H1 (cell line): Measurements from ENCODE around the gene GLO1. TPM values are rescaled to one million over a fixed set of nuclear protein-coding genes. Genes with fewer than 3 reads are reported as not detected.

Experiments
- CTCF ChIA-PET: fragments of 300-600 bp; sonication (Branson Sonifier 250); formaldehyde crosslinking; loops from one replicate; lab custom pipeline; 2021; ENCODE audit not compliant: partially characterized antibody; lab: Charles Lee
- POLR2A ChIA-PET: fragments of 300-600 bp; sonication (Branson Sonifier 250); formaldehyde crosslinking; loops from one replicate; lab custom pipeline; 2021; ENCODE audit warnings: inconsistent platforms; ENCODE audit not compliant: partially characterized antibody; lab: Charles Lee
- DNase-seq, 2 experiments: peaks; one replicate each; pipeline versions ENCODE4 v3.0.0 to v3.0.0-alpha.2; 2010 to 2022; ENCODE audit warnings: low spot score in 2 of 2, low read depth in 1 of 2, mixed read lengths in 1 of 2
- FAIRE-seq: peaks from 2 replicates; lab custom pipeline; 2011; peaks lifted over from hg19 to GRCh38; lab: Jason Lieb, UNC
- H2AFZ ChIP-seq: 2 replicates; pipeline ENCODE4 v1.8.1; 2012; ENCODE audit warnings: low read length, inconsistent platforms
- H2AK5ac ChIP-seq: 2 replicates; pipeline ENCODE4 v1.6.1; 2013; ENCODE audit warnings: low read depth, low read length
- H2BK120ac ChIP-seq: replicated peaks from 2 replicates; pipeline ENCODE3; 2013; ENCODE audit warnings: low read depth, low read length, inconsistent platforms
- H2BK12ac ChIP-seq: 2 replicates; pipeline ENCODE4 v1.6.1; 2013; ENCODE audit warnings: low read depth, low read length
- H2BK15ac ChIP-seq: 2 replicates; pipeline ENCODE4 v1.6.1; 2013; ENCODE audit warnings: low read length
- H2BK20ac ChIP-seq: 2 replicates; pipeline ENCODE4 v1.6.1; 2013; ENCODE audit warnings: low read length
- H2BK5ac ChIP-seq: 2 replicates; pipeline ENCODE4 v1.6.1; 2013; ENCODE audit warnings: low read depth, low read length
- H3K14ac ChIP-seq: 2 replicates; pipeline ENCODE4 v1.6.1; 2013; ENCODE audit warnings: inconsistent platforms; ENCODE audit not compliant: insufficient read length
- H3K18ac ChIP-seq: 2 replicates; pipeline ENCODE4 v1.6.1; 2013; ENCODE audit warnings: low read length; ENCODE audit errors: extremely low read depth
- H3K23ac ChIP-seq: 2 replicates; pipeline ENCODE4 v1.6.1; 2013; ENCODE audit warnings: inconsistent platforms; ENCODE audit not compliant: insufficient read length
- H3K23me2 ChIP-seq: 2 replicates; pipeline ENCODE4 v1.6.1; 2013; ENCODE audit warnings: low read depth, low read length
- H3K27ac ChIP-seq: 2 replicates; pipeline ENCODE4 v1.6.1; 2011; ENCODE audit warnings: low read depth, low read length, inconsistent platforms
- H3K27me3 ChIP-seq, 4 experiments: replicated peaks in 1 of 4; 1 replicate in 1 of 4; 2 replicates in 3 of 4; pipeline versions ENCODE4 v1.6.1 to v1.8.1; 2011 to 2013; ENCODE audit warnings: low read length in 3 of 4, mild to moderate bottlenecking in 3 of 4, inconsistent platforms in 2 of 4, mixed read lengths in 2 of 4, moderate library complexity in 1 of 4; ENCODE audit not compliant: control insufficient read depth in 3 of 4, insufficient read depth in 3 of 4; ENCODE audit errors: extremely low read depth in 1 of 4
- H3K36me3 ChIP-seq, 4 experiments: 2 replicates each; pipeline versions ENCODE4 v1.6.1 to v1.8.1; 2011 to 2013; ENCODE audit warnings: mild to moderate bottlenecking in 4 of 4, low read length in 3 of 4, moderate library complexity in 2 of 4, control low read depth in 1 of 4, inconsistent platforms in 1 of 4; ENCODE audit not compliant: insufficient read depth in 4 of 4, control insufficient read depth in 2 of 4
- H3K4ac ChIP-seq: replicated peaks from 2 replicates; pipeline ENCODE3; 2013; ENCODE audit warnings: low read length, low read depth, mixed read lengths, inconsistent platforms; ENCODE audit not compliant: insufficient read length
- H3K4me1 ChIP-seq, 4 experiments: replicated peaks in 1 of 4; 1 replicate in 1 of 4; 2 replicates in 3 of 4; pipeline versions ENCODE4 v1.6.1 to v1.8.1; 2011 to 2013; ENCODE audit warnings: low read length in 3 of 4, inconsistent platforms in 2 of 4, mixed read lengths in 1 of 4; ENCODE audit not compliant: insufficient read depth in 4 of 4, control insufficient read depth in 3 of 4
- H3K4me2 ChIP-seq, 2 experiments: 2 replicates each; pipeline versions ENCODE4 v1.6.1 to v1.8.1; 2011 to 2013; ENCODE audit warnings: low read depth in 2 of 2, low read length in 2 of 2, control low read depth in 1 of 2, inconsistent platforms in 1 of 2, mild to moderate bottlenecking in 1 of 2; ENCODE audit not compliant: insufficient read depth in 1 of 2
- H3K4me3 ChIP-seq, 4 experiments: fragments of 200-600, 300-600 bp in 1 of 4; sonication (generic), shearing (Covaris generic), sonication (Bioruptor Twin) in 1 of 4; 2 replicates each; pipeline versions ENCODE4 v1.5.1 to v1.8.1; 2011 to 2016; ENCODE audit warnings: low read length in 4 of 4, low read depth in 3 of 4, control low read depth in 2 of 4, inconsistent platforms in 2 of 4, mild to moderate bottlenecking in 2 of 4, mixed read lengths in 1 of 4, moderate library complexity in 1 of 4; ENCODE audit not compliant: insufficient read depth in 2 of 4; ENCODE audit errors: extremely low read depth in 1 of 4
- H3K56ac ChIP-seq: replicated peaks from 2 replicates; pipeline ENCODE3; 2013; ENCODE audit warnings: low read depth, mild to moderate bottlenecking, mixed read lengths, low read length, inconsistent platforms; ENCODE audit not compliant: insufficient read length
- H3K79me1 ChIP-seq: 2 replicates; pipeline ENCODE4 v1.6.1; 2013; ENCODE audit warnings: low read depth, low read length, control low read depth
- H3K79me2 ChIP-seq, 2 experiments: 2 replicates each; pipeline versions ENCODE4 v1.6.1 to v1.8.1; 2012 to 2013; ENCODE audit warnings: low read length in 2 of 2, mild to moderate bottlenecking in 2 of 2, inconsistent platforms in 1 of 2; ENCODE audit not compliant: insufficient read depth in 2 of 2, control insufficient read depth in 1 of 2
- H3K9ac ChIP-seq, 4 experiments: replicated peaks in 1 of 4; 1 replicate in 1 of 4; 2 replicates in 3 of 4; pipeline versions ENCODE4 v1.6.1 to v1.8.1; 2011 to 2013; ENCODE audit warnings: low read depth in 3 of 4, low read length in 3 of 4, control low read depth in 2 of 4, mild to moderate bottlenecking in 2 of 4, moderate library complexity in 2 of 4, inconsistent platforms in 1 of 4; ENCODE audit errors: extremely low read depth in 1 of 4
- H3K9me3 ChIP-seq, 2 experiments: 2 replicates each; pipeline versions ENCODE4 v1.6.1 to v1.8.1; 2012 to 2013; ENCODE audit warnings: mild to moderate bottlenecking in 2 of 2, moderate library complexity in 2 of 2, control low read depth in 1 of 2, inconsistent platforms in 1 of 2, low read depth in 1 of 2, low read length in 1 of 2, mixed read lengths in 1 of 2; ENCODE audit not compliant: insufficient read depth in 2 of 2
- H4K20me1 ChIP-seq, 2 experiments: replicated peaks in 1 of 2; 2 replicates each; pipeline versions ENCODE3 to v1.8.1; 2011 to 2013; ENCODE audit warnings: inconsistent platforms in 2 of 2, low read length in 2 of 2, mild to moderate bottlenecking in 1 of 2; ENCODE audit not compliant: insufficient read depth in 2 of 2, control insufficient read depth in 1 of 2
- H4K5ac ChIP-seq: 2 replicates; pipeline ENCODE4 v1.6.1; 2013; ENCODE audit warnings: low read length, low read depth, mixed read lengths, inconsistent platforms; ENCODE audit not compliant: insufficient read length
- H4K8ac ChIP-seq: 2 replicates; pipeline ENCODE4 v1.8.0; 2013; ENCODE audit warnings: mild to moderate bottlenecking, moderate library complexity, low read length, inconsistent platforms; ENCODE audit not compliant: insufficient read depth; ENCODE audit errors: extremely low read depth
- H4K91ac ChIP-seq: replicated peaks from 2 replicates; pipeline ENCODE3; 2013; ENCODE audit warnings: low read length, mixed read lengths, inconsistent platforms; ENCODE audit not compliant: insufficient read length
- BRCA1 ChIP-seq: IDR thresholded peaks from 2 replicates; pipeline ENCODE4 v1.6.1; 2012; ENCODE audit warnings: low read depth, low read length, improper control_type of control experiment
- CHD2 ChIP-seq: IDR thresholded peaks from 2 replicates; pipeline ENCODE4 v1.6.1; 2012; ENCODE audit warnings: low read length, improper control_type of control experiment
- CREB1 ChIP-seq: IDR thresholded peaks from 2 replicates; pipeline ENCODE4 v1.6.1; 2012; ENCODE audit warnings: inconsistent platforms
- CTBP2 ChIP-seq: IDR thresholded peaks from 2 replicates; pipeline ENCODE4 v1.7.0; 2011; ENCODE audit warnings: borderline replicate concordance, mild to moderate bottlenecking, moderate library complexity, mixed read lengths, low read length; ENCODE audit not compliant: insufficient read depth, insufficient read length
- EGR1 ChIP-seq: IDR thresholded peaks from 2 replicates; pipeline ENCODE4 v1.6.1; 2011; ENCODE audit warnings: low read depth, low read length, borderline replicate concordance
- JUN ChIP-seq: IDR thresholded peaks from 2 replicates; pipeline ENCODE4 v1.6.1; 2011; ENCODE audit warnings: low read depth, mild to moderate bottlenecking, improper control_type of control experiment, low read length
- POLR2AphosphoS5 ChIP-seq: IDR thresholded peaks from 2 replicates; pipeline ENCODE4 v1.6.1; 2011; ENCODE audit warnings: low read depth, low read length
- RAD21 ChIP-seq, 2 experiments: IDR thresholded peaks in 1 of 2; conservative IDR thresholded peaks in 1 of 2; 2 replicates each; pipeline ENCODE4 v1.6.1; 2011; ENCODE audit warnings: low read depth in 2 of 2, low read length in 2 of 2, improper control_type of control experiment in 1 of 2, inconsistent platforms in 1 of 2, mild to moderate bottlenecking in 1 of 2, moderate library complexity in 1 of 2
- RXRA ChIP-seq: IDR thresholded peaks from 2 replicates; pipeline ENCODE4 v1.6.1; 2011; ENCODE audit warnings: low read depth, mild to moderate bottlenecking, low read length, moderate library complexity; ENCODE audit not compliant: insufficient read depth
- SAP30 ChIP-seq: fragments of 300-600 bp; sonication (generic); IDR thresholded peaks from 2 replicates; pipeline ENCODE4 v1.7.1; 2012; ENCODE audit warnings: low read length, moderate library complexity, mild to moderate bottlenecking, inconsistent platforms; ENCODE audit not compliant: insufficient read depth, insufficient replicate concordance
- SIN3A ChIP-seq, 2 experiments: IDR thresholded peaks in 1 of 2; conservative IDR thresholded peaks in 1 of 2; 2 replicates each; pipeline ENCODE4 v1.6.1; 2011 to 2012; ENCODE audit warnings: low read length in 2 of 2, improper control_type of control experiment in 1 of 2, low read depth in 1 of 2, mild to moderate bottlenecking in 1 of 2
- SP4 ChIP-seq: IDR thresholded peaks from 2 replicates; pipeline ENCODE4 v1.6.1; 2012; ENCODE audit warnings: low read length, inconsistent platforms
- TAF1 ChIP-seq: IDR thresholded peaks from 2 replicates; pipeline ENCODE4 v1.6.1; 2011; ENCODE audit warnings: mild to moderate bottlenecking, low read depth, low read length
- TBP ChIP-seq: IDR thresholded peaks from 2 replicates; pipeline ENCODE4 v1.6.1; 2011; ENCODE audit warnings: low read depth, low read length, improper control_type of control experiment
- TCF12 ChIP-seq: IDR thresholded peaks from 2 replicates; pipeline ENCODE4 v1.6.1; 2011; ENCODE audit warnings: low read depth, mild to moderate bottlenecking, low read length
- WGBS, 2 experiments: shearing (Covaris generic) in 1 of 2; methylation state at CpG; one replicate each; pipeline versions ENCODE4 v1.1.6 to v1.1.7; 2013 to 2015; ENCODE audit warnings: low lambda C conversion rate in 2 of 2, mixed read lengths in 2 of 2, inconsistent platforms in 1 of 2, low coverage in 1 of 2, missing lambda C conversion rate in 1 of 2; ENCODE audit not compliant: insufficient replicate concordance in 2 of 2, insufficient coverage in 1 of 2, insufficient read length in 1 of 2; ENCODE audit errors: extremely low coverage in 1 of 2, missing lambda C conversion rate in 1 of 2; 5-methylcytosine and 5-hydroxymethylcytosine counted together
- polyA plus RNA-seq, 7 experiments: library from polyadenylated mRNA; depleted of rRNA in 3 of 7; stranded (reverse) in 5 of 7; unstranded in 2 of 7; fragments of >200 nt in 5 of 7; fragments of 200-250 nt in 2 of 7; gene quantifications; 1 replicate in 5 of 7; 2 replicates in 1 of 7; 4 replicates in 1 of 7; pipeline versions ENCODE4 v1.2.1 to v1.2.3, GENCODE V29; 2011 to 2013; ENCODE audit warnings: missing spikeins in 2 of 7, mixed read lengths in 2 of 7
- total RNA-seq: library from RNA; stranded (reverse); fragmentation: NEBNext Ultra II Directional; extraction: Animal tissue kit (Norgen Biotek cat#: 25700); gene quantifications from 2 replicates; pipeline ENCODE4 v1.2.1, GENCODE V29; 2021

GLO1 gene
- total and polyA plus RNA-seq, 2 of the 8 experiments (the other 6 are each of a cell fraction or from before 2014, with no cell fraction given) = 104 to 170 TPM

GRCh38 chr6:38697846-38698245 is 5.1 kb downstream of the GLO1 start:
- Histone ChIP-seq H3K4me2 (no peak overlapping the region), H3K4ac (no peak overlapping the region), H2BK12ac (no peak overlapping the region), H2BK120ac (no peak overlapping the region), H3K14ac (no peak overlapping the region), H3K4me3 (no peak overlapping the region), H3K79me2 (peaks cover 3 to 75% of the 10 kb centered on the region in 2 experiments; a peak in 3 of 4 replicates), H4K8ac (no peak overlapping the region), H3K9ac (no peak overlapping the region), H2BK5ac (no peak overlapping the region), H3K36me3 (peaks cover 0 to 18% (median 3%) of the 10 kb centered on the region in 4 experiments; a peak in 2 of 8 replicates), H2AK5ac (no peak overlapping the region), H2BK20ac (no peak overlapping the region), H4K91ac (no peak overlapping the region), H3K27ac (no peak overlapping the region), H2BK15ac (no peak overlapping the region), H3K9me3 (peaks cover 0 to 6% of the 10 kb centered on the region in 2 experiments; a peak in 1 of 4 replicates), H3K23me2 (peaks cover 4% of the 10 kb centered on the region; the same call in 1 of the 2 replicates), H2AFZ (no peak overlapping the region), H3K27me3 (no peaks in the 10 kb centered on the region), H3K4me1 (no peaks in the 10 kb centered on the region), H3K79me1 (peaks cover 3% of the 10 kb centered on the region; the same call in 1 of the 2 replicates), H4K20me1 (peaks cover 0 to 11% of the 10 kb centered on the region in 2 experiments), H3K23ac (no peak overlapping the region), H3K18ac (no peak overlapping the region), H3K56ac (no peak overlapping the region), H4K5ac (no peak overlapping the region)
- ChIA-PET POLR2A (no interaction called here), CTCF (no interaction called here)
- no peak for FAIRE-seq
- no peak for DNase-seq
- TF ChIP-seq POLR2AphosphoS5 = no peak
- TF ChIP-seq CTBP2 = no peak
- TF ChIP-seq BRCA1 = no peak
- TF ChIP-seq CREB1 = no peak
- no peak for TF ChIP-seq SAP30
- TF ChIP-seq TBP = no peak
- no peak for TF ChIP-seq TCF12
- TF ChIP-seq EGR1 = no peak
- TF ChIP-seq JUN = no peak
- TF ChIP-seq RXRA = no peak
- no peak for TF ChIP-seq CHD2
- no peak for TF ChIP-seq RAD21 (IDR thresholded peaks at IDR 0.05 in 1 of 2, conservative IDR thresholded peaks at IDR 0.05 in 1 of 2; ENCODE audit: low read depth in 2 of 2, low read length in 2 of 2)
- no peak for TF ChIP-seq SIN3A (conservative IDR thresholded peaks at IDR 0.05 in 1 of 2, IDR thresholded peaks at IDR 0.05 in 1 of 2; ENCODE audit: low read depth in 1 of 2, low read length in 2 of 2)
- TF ChIP-seq TAF1 = no peak
- no peak for TF ChIP-seq SP4
- WGBS, 2 experiments = 83 to 89% methylated on average over 1 to 3 of the region's 3 CpGs
